Duodenal mucosa (tissue), 2 donors: ENCODE results near the gene NCOA3.
A peak's percentile ranks its signal among the peaks of the same experiment; 100 is the strongest.
"Not testable (repeated sequence)": the region's sequence is repeated elsewhere in the genome, so short reads cannot be mapped to it uniquely, and the experiment has no call there.

Experiments
- H3K27ac ChIP-seq: one replicate; pipeline ENCODE4 v1.7.0; 2013; ENCODE audit warnings: low read depth, low read length
- H3K27me3 ChIP-seq, 2 donors: one replicate each; pipeline ENCODE4 v1.7.0; 2013; ENCODE audit warnings: low read length in 2 of 2, control low read depth in 1 of 2; ENCODE audit not compliant: insufficient read depth in 2 of 2, control insufficient read depth in 1 of 2
- H3K36me3 ChIP-seq, 2 donors: one replicate each; pipeline ENCODE4 v1.7.0; 2013; ENCODE audit warnings: low read length in 2 of 2, control low read depth in 1 of 2; ENCODE audit not compliant: insufficient read depth in 2 of 2, control insufficient read depth in 1 of 2
- H3K4me1 ChIP-seq, 2 donors: one replicate each; pipeline ENCODE4 v1.7.0; 2013; ENCODE audit warnings: low read length in 2 of 2, control low read depth in 1 of 2; ENCODE audit not compliant: insufficient read depth in 2 of 2, control insufficient read depth in 1 of 2
- H3K4me3 ChIP-seq, 2 donors: one replicate each; pipeline ENCODE4 v1.7.0; 2013; ENCODE audit warnings: low read length in 2 of 2, low read depth in 1 of 2
- H3K9ac ChIP-seq, 2 donors: one replicate each; pipeline ENCODE4 v1.7.0; 2013; ENCODE audit warnings: low read length in 2 of 2, low read depth in 1 of 2
- H3K9me3 ChIP-seq, 2 donors: one replicate each; pipeline ENCODE4 v1.7.0; 2013; ENCODE audit warnings: low read length in 2 of 2, control low read depth in 1 of 2; ENCODE audit not compliant: control insufficient read depth in 1 of 2

The NCOA3 gene

GRCh38 chr20:47500554-47500953, 1.1 kb upstream of the NCOA3 start:
- Histone ChIP-seq H3K9ac (no peak overlapping the region), H3K4me3 (no peak overlapping the region), H3K27me3 (no peaks in the 10 kb centered on the region), H3K9me3 (no peaks in the 10 kb centered on the region), H3K4me1 (peaks cover 13 to 18% of the 10 kb centered on the region in 2 donors), H3K27ac (no peak overlapping the region), H3K36me3 (no peaks in the 10 kb centered on the region)

GRCh38 chr20:47501116-47501481, 588 bp upstream of the NCOA3 start:
- Histone ChIP-seq H3K27me3 (no peaks in the 10 kb centered on the region), H3K9ac (peak overlapping the region; percentile 68 to 96), H3K36me3 (no peaks in the 10 kb centered on the region), H3K27ac (peak overlapping the region; percentile 26), H3K9me3 (no peaks in the 10 kb centered on the region), H3K4me1 (peaks cover 13 to 18% of the 10 kb centered on the region in 2 donors), H3K4me3 (peak overlapping the region; percentile 83 to 94)

GRCh38 chr20:47502271-47503239, 868 bp downstream of the NCOA3 start:
- no peaks in the 10 kb centered on the region for H3K27me3 ChIP-seq
- H3K27ac ChIP-seq = peak overlapping the region; percentile 75
- H3K9me3 ChIP-seq = no peaks in the 10 kb centered on the region
- H3K36me3 ChIP-seq = no peaks in the 10 kb centered on the region
- peak overlapping the region; percentile 83 to 94 for H3K4me3 ChIP-seq
- H3K4me1 ChIP-seq = peaks cover 18 to 19% of the 10 kb centered on the region in 2 donors
- H3K9ac ChIP-seq = peak overlapping the region; percentile 68 to 96

GRCh38 chr20:47503685-47504084, 2.0 kb downstream of the NCOA3 start:
- H3K4me1 ChIP-seq = peaks cover 20 to 25% of the 10 kb centered on the region in 2 donors
- H3K36me3 ChIP-seq = no peaks in the 10 kb centered on the region
- no peaks in the 10 kb centered on the region for H3K27me3 ChIP-seq
- peak overlapping the region; percentile 83 to 94 for H3K4me3 ChIP-seq
- no peak overlapping the region for H3K27ac ChIP-seq
- H3K9ac ChIP-seq = peak overlapping the region in 1 of 2 donors; percentile 96
- no peaks in the 10 kb centered on the region for H3K9me3 ChIP-seq

GRCh38 chr20:47506335-47506734, 4.6 kb downstream of the NCOA3 start:
- no peaks in the 10 kb centered on the region for H3K9me3 ChIP-seq
- no peak overlapping the region for H3K9ac ChIP-seq
- no peaks in the 10 kb centered on the region for H3K27me3 ChIP-seq
- H3K27ac ChIP-seq = no peak overlapping the region
- peaks cover 17 to 23% of the 10 kb centered on the region in 2 donors for H3K4me1 ChIP-seq
- no peak overlapping the region for H3K4me3 ChIP-seq
- H3K36me3 ChIP-seq = no peaks in the 10 kb centered on the region

- H3K4me1 ChIP-seq = peaks cover 15 to 22% of the 10 kb centered on the region in 2 donors
- no peaks in the 10 kb centered on the region for H3K27me3 ChIP-seq
- no peak overlapping the region for H3K4me3 ChIP-seq
- no peaks in the 10 kb centered on the region for H3K36me3 ChIP-seq
- H3K9me3 ChIP-seq = no peaks in the 10 kb centered on the region
- H3K27ac ChIP-seq = no peak overlapping the region
- no peak overlapping the region for H3K9ac ChIP-seq
Observed at GRCh38 chr20:47506850-47507249, 5.2 kb downstream of the NCOA3 start.

GRCh38 chr20:47507275-47507981, 5.7 kb downstream of the NCOA3 start:
- not testable (repeated sequence) for H3K27ac ChIP-seq, H3K4me3 ChIP-seq, H3K9me3 ChIP-seq, H3K36me3 ChIP-seq, H3K9ac ChIP-seq, H3K27me3 ChIP-seq
- H3K4me1 ChIP-seq = peaks cover 15 to 22% of the 10 kb centered on the region in 2 donors

GRCh38 chr20:47508278-47508677, 6.6 kb downstream of the NCOA3 start:
- H3K27ac ChIP-seq = no peak overlapping the region
- no peaks in the 10 kb centered on the region for H3K36me3 ChIP-seq
- no peak overlapping the region for H3K4me3 ChIP-seq
- no peak overlapping the region for H3K9ac ChIP-seq
- no peaks in the 10 kb centered on the region for H3K9me3 ChIP-seq
- H3K27me3 ChIP-seq = no peaks in the 10 kb centered on the region
- peaks cover 13 to 21% of the 10 kb centered on the region in 2 donors for H3K4me1 ChIP-seq

- Histone ChIP-seq H3K27me3 (no peaks in the 10 kb centered on the region), H3K9me3 (no peaks in the 10 kb centered on the region), H3K27ac (no peak overlapping the region), H3K36me3 (no peaks in the 10 kb centered on the region), H3K4me3 (no peak overlapping the region), H3K9ac (no peak overlapping the region), H3K4me1 (peaks cover 6 to 15% of the 10 kb centered on the region in 2 donors)
Observed at GRCh38 chr20:47509104-47509661, 7.5 kb downstream of the NCOA3 start.

GRCh38 chr20:47509685-47510084, 8.0 kb downstream of the NCOA3 start:
- H3K9me3 ChIP-seq = no peaks in the 10 kb centered on the region
- H3K4me1 ChIP-seq = peaks cover 6 to 15% of the 10 kb centered on the region in 2 donors
- no peak overlapping the region for H3K9ac ChIP-seq
- no peak overlapping the region for H3K27ac ChIP-seq
- no peaks in the 10 kb centered on the region for H3K27me3 ChIP-seq
- H3K36me3 ChIP-seq = no peaks in the 10 kb centered on the region
- H3K4me3 ChIP-seq = no peak overlapping the region
